Lower lobe of right lung (tissue), 2 donors: ENCODE measurements around the gene RYR1. TPM values are rescaled to one million over a fixed set of nuclear protein-coding genes. Genes with fewer than 3 reads are reported as not detected.
"Not testable (repeated sequence)": the region's sequence is repeated elsewhere in the genome, so short reads cannot be mapped to it uniquely, and the experiment has no call there.

Source experiments
- ATAC-seq, 2 donors: fragments of 200-7000 bp; cut with Tn5 transposase; one replicate each; pipeline ENCODE4 v1.9.1; 2020 to 2022; ENCODE audit warnings: mild to moderate bottlenecking in 2 of 2, moderate library complexity in 2 of 2
- DNase-seq: peaks from one replicate; pipeline ENCODE4 v3.0.0-alpha.2; 2020
- H3K27ac ChIP-seq: fragments of 200-600 bp; one replicate; pipeline ENCODE4 v1.8.0; 2022
- H3K27me3 ChIP-seq: fragments of 200-600 bp; one replicate; pipeline ENCODE4 v1.8.0; 2022; ENCODE audit warnings: low read depth
- H3K36me3 ChIP-seq: fragments of 200-600 bp; one replicate; pipeline ENCODE4 v1.8.0; 2022; ENCODE audit warnings: mild to moderate bottlenecking
- H3K4me1 ChIP-seq: fragments of 200-600 bp; one replicate; pipeline ENCODE4 v1.8.0; 2022
- H3K4me3 ChIP-seq: fragments of 200-600 bp; one replicate; pipeline ENCODE4 v1.8.0; 2022; ENCODE audit warnings: mild to moderate bottlenecking
- H3K9me3 ChIP-seq: fragments of 200-600 bp; one replicate; pipeline ENCODE4 v1.8.0; 2022
- intact Hi-C: fragments of 100-400 bp; cut with DNase I; formaldehyde crosslinking; loops from one replicate; pipeline ENCODE4 v1.11.0; 2022
- total RNA-seq: library from RNA; stranded (reverse); fragmentation: NEBNext Ultra II Directional; extraction: Animal tissue kit (Norgen Biotek cat#: 25700); gene quantifications from one replicate; pipeline ENCODE4 v1.2.1, GENCODE V29; 2021
- TF ChIP-seq, protein P1 (sequence below): fragments of 200-600 bp; IDR thresholded peaks from one replicate; pipeline ENCODE4 v1.8.0; 2022; ENCODE audit warnings: antibody characterized with exemption, mild to moderate bottlenecking
- donor health status: DM: no; HTN: yes; CAD: no; lungs with severe emphysema.

The RYR1 gene
- total RNA-seq, 1 donor from 2014 or later, result 9.2 TPM

DNA sequence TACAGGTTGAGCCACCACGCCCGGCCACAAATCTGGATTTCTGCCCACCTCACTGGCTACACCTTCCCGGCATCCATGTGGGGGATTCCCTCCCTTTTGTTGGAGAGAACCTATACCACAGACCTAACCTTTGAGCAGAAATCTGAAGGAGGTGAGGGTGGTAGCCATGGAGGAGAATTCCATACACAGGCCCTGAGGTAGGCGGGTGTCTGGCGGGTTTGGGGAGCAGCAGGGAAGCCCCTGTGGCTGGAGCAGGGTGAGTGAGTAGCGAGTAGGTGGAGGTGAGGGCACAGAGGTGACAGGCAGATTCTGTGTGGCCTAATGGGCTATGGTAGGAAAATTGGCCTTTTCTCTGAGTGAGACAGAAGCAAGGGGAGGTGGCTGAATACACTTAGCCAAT, 196.1 kb downstream of the RYR1 start:
- no peaks in the 10 kb centered on the region for H3K27me3 ChIP-seq
- TF ChIP-seq, protein P1, sequence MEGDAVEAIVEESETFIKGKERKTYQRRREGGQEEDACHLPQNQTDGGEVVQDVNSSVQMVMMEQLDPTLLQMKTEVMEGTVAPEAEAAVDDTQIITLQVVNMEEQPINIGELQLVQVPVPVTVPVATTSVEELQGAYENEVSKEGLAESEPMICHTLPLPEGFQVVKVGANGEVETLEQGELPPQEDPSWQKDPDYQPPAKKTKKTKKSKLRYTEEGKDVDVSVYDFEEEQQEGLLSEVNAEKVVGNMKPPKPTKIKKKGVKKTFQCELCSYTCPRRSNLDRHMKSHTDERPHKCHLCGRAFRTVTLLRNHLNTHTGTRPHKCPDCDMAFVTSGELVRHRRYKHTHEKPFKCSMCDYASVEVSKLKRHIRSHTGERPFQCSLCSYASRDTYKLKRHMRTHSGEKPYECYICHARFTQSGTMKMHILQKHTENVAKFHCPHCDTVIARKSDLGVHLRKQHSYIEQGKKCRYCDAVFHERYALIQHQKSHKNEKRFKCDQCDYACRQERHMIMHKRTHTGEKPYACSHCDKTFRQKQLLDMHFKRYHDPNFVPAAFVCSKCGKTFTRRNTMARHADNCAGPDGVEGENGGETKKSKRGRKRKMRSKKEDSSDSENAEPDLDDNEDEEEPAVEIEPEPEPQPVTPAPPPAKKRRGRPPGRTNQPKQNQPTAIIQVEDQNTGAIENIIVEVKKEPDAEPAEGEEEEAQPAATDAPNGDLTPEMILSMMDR, result no peak
- intact Hi-C loops, result no loop called here
- no peaks in the 10 kb centered on the region for H3K9me3 ChIP-seq
- no peak for ATAC-seq
- peaks cover 18% of the 10 kb centered on the region for H3K4me1 ChIP-seq
- peaks cover 87% of the 10 kb centered on the region for H3K36me3 ChIP-seq
- H3K4me3 ChIP-seq, result no peak overlapping the region
- no peak overlapping the region for H3K27ac ChIP-seq
- no peak for DNase-seq

DNA sequence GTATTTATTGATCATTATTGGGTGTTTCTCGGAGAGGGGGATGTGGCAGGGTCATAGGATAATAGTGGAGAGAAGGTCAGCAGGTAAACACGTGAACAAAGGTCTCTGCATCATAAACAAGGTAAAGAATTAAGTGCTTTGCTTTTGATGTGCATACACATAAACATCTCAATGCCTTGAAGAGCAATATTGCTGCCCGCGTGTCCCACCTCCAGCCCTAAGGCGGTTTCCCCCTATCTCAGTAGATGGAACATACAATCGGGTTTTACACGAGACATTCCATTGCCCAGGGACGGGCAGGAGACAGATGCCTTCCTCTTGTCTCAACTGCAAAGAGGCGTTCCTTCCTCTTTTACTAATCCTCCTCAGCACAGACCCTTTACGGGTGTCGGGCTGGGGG, 197.8 kb downstream of the RYR1 start:
- peaks cover 87% of the 10 kb centered on the region for H3K36me3 ChIP-seq
- H3K27ac ChIP-seq, H3K4me3 ChIP-seq, H3K27me3 ChIP-seq, H3K9me3 ChIP-seq, DNase-seq, intact Hi-C loops, ATAC-seq: not testable (repeated sequence)
- H3K4me1 ChIP-seq, result peaks cover 32% of the 10 kb centered on the region

DNA sequence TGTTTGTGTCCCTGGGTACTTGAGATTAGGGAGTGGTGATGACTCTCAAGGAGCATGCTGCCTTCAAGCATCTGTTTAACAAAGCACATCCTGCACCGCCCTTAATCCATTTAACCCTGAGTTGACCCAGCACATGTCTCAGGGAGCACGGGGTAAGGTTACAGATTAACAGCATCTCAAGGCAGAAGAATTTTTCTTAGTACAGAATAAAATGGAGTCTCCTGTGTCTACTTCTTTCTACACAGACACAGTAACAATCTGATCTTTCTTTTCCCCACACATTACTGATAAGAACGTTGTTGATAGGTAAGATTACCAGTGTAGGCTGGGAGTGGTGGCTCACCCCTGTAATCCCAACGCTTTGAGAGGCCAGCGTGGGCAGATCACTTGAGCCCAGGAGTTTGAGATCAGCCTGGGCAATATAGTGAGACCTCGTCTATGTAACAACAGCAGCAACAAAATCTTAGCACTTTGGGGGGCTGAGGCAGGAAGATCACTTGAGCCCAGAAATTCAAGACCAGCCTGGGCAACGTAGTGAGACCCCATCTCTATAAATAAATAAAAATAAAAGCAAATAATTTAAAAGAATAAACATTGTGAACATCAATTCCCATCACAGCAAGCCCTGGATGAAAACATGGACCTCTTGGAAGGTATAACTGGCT, 198.5 kb downstream of the RYR1 start:
- DNase-seq, intact Hi-C loops, H3K9me3 ChIP-seq, H3K27me3 ChIP-seq, ATAC-seq, H3K4me3 ChIP-seq: not testable (repeated sequence)
- Histone ChIP-seq H3K27ac (peak overlapping the region; percentile 9), H3K36me3 (peaks cover 81% of the 10 kb centered on the region), H3K4me1 (peaks cover 38% of the 10 kb centered on the region)

DNA sequence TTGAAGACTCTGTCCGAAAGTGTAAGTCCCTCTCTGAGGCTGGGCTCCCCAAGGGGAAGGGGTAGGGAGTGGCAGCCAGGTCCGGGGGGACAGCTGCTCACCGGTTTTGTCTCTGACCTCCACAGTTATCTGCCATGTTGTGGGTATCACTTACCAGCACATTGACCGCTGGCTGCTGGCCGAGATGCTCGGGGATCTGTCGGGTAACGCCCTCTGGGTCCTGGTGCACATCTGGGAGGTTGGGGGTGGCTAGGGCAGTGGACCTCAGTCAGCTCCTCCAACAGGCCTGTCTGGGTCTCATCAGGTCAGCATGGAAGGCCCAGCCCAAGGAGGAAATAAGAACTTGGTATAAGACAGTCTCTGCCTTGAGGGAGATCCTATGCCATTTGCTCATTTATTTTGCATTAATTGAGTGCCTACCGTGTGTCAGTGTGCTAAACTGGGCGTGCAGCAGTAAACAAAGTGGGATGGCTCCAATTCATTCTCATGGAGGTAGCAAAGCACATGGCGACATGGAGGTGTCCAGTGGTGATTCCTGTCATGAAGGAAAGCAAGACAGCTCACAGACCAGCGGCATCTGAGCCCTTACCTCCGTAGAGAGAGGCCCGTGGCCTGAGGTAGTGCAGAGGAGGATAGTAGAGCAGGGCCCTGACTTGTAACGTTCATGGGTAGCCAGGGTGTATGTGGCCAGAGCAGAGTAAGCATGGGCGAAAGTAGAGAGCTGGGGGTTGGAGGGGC, 199.2 kb downstream of the RYR1 start:
- no peaks in the 10 kb centered on the region for H3K9me3 ChIP-seq
- intact Hi-C loops, result no loop called here
- H3K36me3 ChIP-seq, result peaks cover 74% of the 10 kb centered on the region
- no peak overlapping the region for H3K4me3 ChIP-seq
- peaks cover 45% of the 10 kb centered on the region for H3K4me1 ChIP-seq
- ATAC-seq, result no peak
- H3K27ac ChIP-seq, result no peak overlapping the region
- no peaks in the 10 kb centered on the region for H3K27me3 ChIP-seq
- no peak for DNase-seq
- TF ChIP-seq, protein P1, result no peak

DNA sequence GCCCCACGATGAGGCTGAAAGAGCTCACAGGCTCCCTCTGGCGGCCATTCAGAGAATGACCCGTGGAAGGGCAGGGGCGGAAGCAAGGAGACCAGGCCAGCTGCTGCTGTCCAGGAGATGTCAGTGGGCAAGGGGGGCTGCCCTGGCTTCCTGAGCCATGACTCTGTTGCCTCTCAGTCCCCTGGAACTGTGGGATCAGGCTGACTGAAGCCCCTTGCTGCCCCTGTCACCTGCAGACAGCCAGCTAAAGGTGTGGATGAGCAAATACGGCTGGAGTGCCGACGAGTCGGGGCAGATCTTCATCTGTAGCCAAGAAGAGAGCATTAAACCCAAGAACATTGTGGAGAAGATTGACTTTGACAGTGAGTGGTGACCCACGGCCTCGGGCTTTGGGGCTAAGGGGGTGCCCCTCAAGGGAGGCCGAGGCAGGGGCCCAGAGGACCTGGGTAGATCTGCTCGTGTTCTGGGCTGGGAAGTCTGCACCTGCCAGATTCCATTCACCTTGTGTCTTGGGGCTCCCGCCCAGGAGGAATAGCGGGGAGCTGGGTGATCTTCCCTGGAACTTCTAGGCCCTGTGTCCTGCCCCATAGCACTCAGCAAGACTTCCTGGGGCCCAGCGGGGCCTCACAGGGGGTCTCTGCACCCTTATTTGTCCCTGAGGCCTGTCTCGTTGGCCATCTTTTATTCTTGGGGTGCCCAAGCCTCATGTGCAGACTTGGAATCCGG, 201.4 kb downstream of the RYR1 start:
- DNase-seq, result peak; percentile 83
- no peaks in the 10 kb centered on the region for H3K27me3 ChIP-seq
- TF ChIP-seq, protein P1, result peak; percentile 98
- no peak overlapping the region for H3K4me3 ChIP-seq
- H3K9me3 ChIP-seq, result no peaks in the 10 kb centered on the region
- ATAC-seq, result peak; percentile 75 to 76
- peaks cover 51% of the 10 kb centered on the region for H3K36me3 ChIP-seq
- H3K4me1 ChIP-seq, result peaks cover 45% of the 10 kb centered on the region
- intact Hi-C loops, result no loop called here
- peak overlapping the region; percentile 7 for H3K27ac ChIP-seq

DNA sequence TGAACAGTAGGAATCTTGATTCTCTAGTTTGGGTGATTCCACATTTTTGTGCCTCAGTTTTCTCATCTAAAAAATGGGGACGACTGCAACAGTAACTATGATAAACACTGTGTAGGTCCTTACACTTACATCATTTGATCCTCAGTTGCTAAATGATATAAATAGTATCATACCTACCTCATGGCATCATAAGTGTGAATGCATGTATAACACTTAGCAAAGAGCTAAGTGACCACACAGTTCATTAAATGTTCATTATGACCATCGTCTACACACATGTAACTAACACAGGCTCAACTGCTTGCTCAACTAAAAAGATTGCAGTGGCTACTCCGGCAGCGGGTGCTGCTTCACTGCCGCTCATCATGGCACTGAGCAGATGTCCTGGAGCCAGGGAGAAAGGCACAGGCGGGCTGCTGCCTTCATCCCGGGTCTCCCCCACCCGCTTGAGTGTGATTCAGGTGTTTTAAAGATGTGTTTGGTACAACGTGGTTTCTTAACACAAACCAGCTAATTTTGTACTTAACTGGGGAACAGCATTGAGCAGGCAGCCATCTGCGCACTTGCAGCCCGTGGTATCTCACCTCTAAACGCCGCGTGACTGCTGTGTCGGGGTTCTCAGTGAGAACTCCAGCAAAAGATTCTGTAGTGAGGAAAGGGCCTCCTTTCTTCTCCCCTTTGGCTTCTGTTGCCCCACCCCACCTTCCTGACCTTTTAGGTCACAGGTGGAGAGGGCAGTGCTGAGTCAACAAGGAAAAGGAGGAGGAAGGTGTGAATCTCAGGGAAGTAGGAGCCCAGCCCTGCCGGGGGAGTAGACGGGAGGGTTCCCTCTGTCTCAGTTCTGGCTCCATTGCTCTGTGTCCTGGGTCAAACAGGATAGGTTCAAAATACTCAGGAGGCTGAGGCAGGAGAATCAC, 202.2 kb downstream of the RYR1 start:
- Histone ChIP-seq H3K27ac (peak overlapping the region; percentile 44), H3K4me3 (no peak overlapping the region), H3K4me1 (peaks cover 45% of the 10 kb centered on the region), H3K9me3 (no peaks in the 10 kb centered on the region), H3K36me3 (peaks cover 43% of the 10 kb centered on the region), H3K27me3 (no peaks in the 10 kb centered on the region)
- ATAC-seq (no peak), DNase-seq (no peak)
- intact Hi-C loops, result no loop called here
- TF ChIP-seq, protein P1, result no peak
